H1 (cell line): ENCODE measurements around the gene ZNFX1. TPM values are rescaled to one million over a fixed set of nuclear protein-coding genes. Genes with fewer than 3 reads are reported as not detected.

Source experiments
- CTCF ChIA-PET: fragments of 300-600 bp; sonication (Branson Sonifier 250); formaldehyde crosslinking; loops from one replicate; lab custom pipeline; 2021; ENCODE audit not compliant: partially characterized antibody; lab: Charles Lee
- POLR2A ChIA-PET: fragments of 300-600 bp; sonication (Branson Sonifier 250); formaldehyde crosslinking; loops from one replicate; lab custom pipeline; 2021; ENCODE audit warnings: inconsistent platforms; ENCODE audit not compliant: partially characterized antibody; lab: Charles Lee
- DNase-seq, 2 experiments: peaks; one replicate each; pipeline versions ENCODE4 v3.0.0 to v3.0.0-alpha.2; 2010 to 2022; ENCODE audit warnings: low spot score in 2 of 2, low read depth in 1 of 2, mixed read lengths in 1 of 2
- FAIRE-seq: peaks from 2 replicates; lab custom pipeline; 2011; peaks lifted over from hg19 to GRCh38; lab: Jason Lieb, UNC
- H2AFZ ChIP-seq: 2 replicates; pipeline ENCODE4 v1.8.1; 2012; ENCODE audit warnings: low read length, inconsistent platforms
- H2AK5ac ChIP-seq: 2 replicates; pipeline ENCODE4 v1.6.1; 2013; ENCODE audit warnings: low read depth, low read length
- H2BK120ac ChIP-seq: replicated peaks from 2 replicates; pipeline ENCODE3; 2013; ENCODE audit warnings: low read depth, low read length, inconsistent platforms
- H2BK12ac ChIP-seq: 2 replicates; pipeline ENCODE4 v1.6.1; 2013; ENCODE audit warnings: low read depth, low read length
- H2BK15ac ChIP-seq: 2 replicates; pipeline ENCODE4 v1.6.1; 2013; ENCODE audit warnings: low read length
- H2BK20ac ChIP-seq: 2 replicates; pipeline ENCODE4 v1.6.1; 2013; ENCODE audit warnings: low read length
- H2BK5ac ChIP-seq: 2 replicates; pipeline ENCODE4 v1.6.1; 2013; ENCODE audit warnings: low read depth, low read length
- H3K14ac ChIP-seq: 2 replicates; pipeline ENCODE4 v1.6.1; 2013; ENCODE audit warnings: inconsistent platforms; ENCODE audit not compliant: insufficient read length
- H3K18ac ChIP-seq: 2 replicates; pipeline ENCODE4 v1.6.1; 2013; ENCODE audit warnings: low read length; ENCODE audit errors: extremely low read depth
- H3K23ac ChIP-seq: 2 replicates; pipeline ENCODE4 v1.6.1; 2013; ENCODE audit warnings: inconsistent platforms; ENCODE audit not compliant: insufficient read length
- H3K23me2 ChIP-seq: 2 replicates; pipeline ENCODE4 v1.6.1; 2013; ENCODE audit warnings: low read depth, low read length
- H3K27ac ChIP-seq: 2 replicates; pipeline ENCODE4 v1.6.1; 2011; ENCODE audit warnings: low read depth, low read length, inconsistent platforms
- H3K27me3 ChIP-seq, 4 experiments: replicated peaks in 1 of 4; 1 replicate in 1 of 4; 2 replicates in 3 of 4; pipeline versions ENCODE4 v1.6.1 to v1.8.1; 2011 to 2013; ENCODE audit warnings: low read length in 3 of 4, mild to moderate bottlenecking in 3 of 4, inconsistent platforms in 2 of 4, mixed read lengths in 2 of 4, moderate library complexity in 1 of 4; ENCODE audit not compliant: control insufficient read depth in 3 of 4, insufficient read depth in 3 of 4; ENCODE audit errors: extremely low read depth in 1 of 4
- H3K36me3 ChIP-seq, 4 experiments: 2 replicates each; pipeline versions ENCODE4 v1.6.1 to v1.8.1; 2011 to 2013; ENCODE audit warnings: mild to moderate bottlenecking in 4 of 4, low read length in 3 of 4, moderate library complexity in 2 of 4, control low read depth in 1 of 4, inconsistent platforms in 1 of 4; ENCODE audit not compliant: insufficient read depth in 4 of 4, control insufficient read depth in 2 of 4
- H3K4ac ChIP-seq: replicated peaks from 2 replicates; pipeline ENCODE3; 2013; ENCODE audit warnings: low read length, low read depth, mixed read lengths, inconsistent platforms; ENCODE audit not compliant: insufficient read length
- H3K4me1 ChIP-seq, 4 experiments: replicated peaks in 1 of 4; 1 replicate in 1 of 4; 2 replicates in 3 of 4; pipeline versions ENCODE4 v1.6.1 to v1.8.1; 2011 to 2013; ENCODE audit warnings: low read length in 3 of 4, inconsistent platforms in 2 of 4, mixed read lengths in 1 of 4; ENCODE audit not compliant: insufficient read depth in 4 of 4, control insufficient read depth in 3 of 4
- H3K4me2 ChIP-seq, 2 experiments: 2 replicates each; pipeline versions ENCODE4 v1.6.1 to v1.8.1; 2011 to 2013; ENCODE audit warnings: low read depth in 2 of 2, low read length in 2 of 2, control low read depth in 1 of 2, inconsistent platforms in 1 of 2, mild to moderate bottlenecking in 1 of 2; ENCODE audit not compliant: insufficient read depth in 1 of 2
- H3K4me3 ChIP-seq, 4 experiments: fragments of 200-600, 300-600 bp in 1 of 4; sonication (generic), shearing (Covaris generic), sonication (Bioruptor Twin) in 1 of 4; 2 replicates each; pipeline versions ENCODE4 v1.5.1 to v1.8.1; 2011 to 2016; ENCODE audit warnings: low read length in 4 of 4, low read depth in 3 of 4, control low read depth in 2 of 4, inconsistent platforms in 2 of 4, mild to moderate bottlenecking in 2 of 4, mixed read lengths in 1 of 4, moderate library complexity in 1 of 4; ENCODE audit not compliant: insufficient read depth in 2 of 4; ENCODE audit errors: extremely low read depth in 1 of 4
- H3K56ac ChIP-seq: replicated peaks from 2 replicates; pipeline ENCODE3; 2013; ENCODE audit warnings: low read depth, mild to moderate bottlenecking, mixed read lengths, low read length, inconsistent platforms; ENCODE audit not compliant: insufficient read length
- H3K79me1 ChIP-seq: 2 replicates; pipeline ENCODE4 v1.6.1; 2013; ENCODE audit warnings: low read depth, low read length, control low read depth
- H3K79me2 ChIP-seq, 2 experiments: 2 replicates each; pipeline versions ENCODE4 v1.6.1 to v1.8.1; 2012 to 2013; ENCODE audit warnings: low read length in 2 of 2, mild to moderate bottlenecking in 2 of 2, inconsistent platforms in 1 of 2; ENCODE audit not compliant: insufficient read depth in 2 of 2, control insufficient read depth in 1 of 2
- H3K9ac ChIP-seq, 4 experiments: replicated peaks in 1 of 4; 1 replicate in 1 of 4; 2 replicates in 3 of 4; pipeline versions ENCODE4 v1.6.1 to v1.8.1; 2011 to 2013; ENCODE audit warnings: low read depth in 3 of 4, low read length in 3 of 4, control low read depth in 2 of 4, mild to moderate bottlenecking in 2 of 4, moderate library complexity in 2 of 4, inconsistent platforms in 1 of 4; ENCODE audit errors: extremely low read depth in 1 of 4
- H3K9me3 ChIP-seq, 2 experiments: 2 replicates each; pipeline versions ENCODE4 v1.6.1 to v1.8.1; 2012 to 2013; ENCODE audit warnings: mild to moderate bottlenecking in 2 of 2, moderate library complexity in 2 of 2, control low read depth in 1 of 2, inconsistent platforms in 1 of 2, low read depth in 1 of 2, low read length in 1 of 2, mixed read lengths in 1 of 2; ENCODE audit not compliant: insufficient read depth in 2 of 2
- H4K20me1 ChIP-seq, 2 experiments: replicated peaks in 1 of 2; 2 replicates each; pipeline versions ENCODE3 to v1.8.1; 2011 to 2013; ENCODE audit warnings: inconsistent platforms in 2 of 2, low read length in 2 of 2, mild to moderate bottlenecking in 1 of 2; ENCODE audit not compliant: insufficient read depth in 2 of 2, control insufficient read depth in 1 of 2
- H4K5ac ChIP-seq: 2 replicates; pipeline ENCODE4 v1.6.1; 2013; ENCODE audit warnings: low read length, low read depth, mixed read lengths, inconsistent platforms; ENCODE audit not compliant: insufficient read length
- H4K8ac ChIP-seq: 2 replicates; pipeline ENCODE4 v1.8.0; 2013; ENCODE audit warnings: mild to moderate bottlenecking, moderate library complexity, low read length, inconsistent platforms; ENCODE audit not compliant: insufficient read depth; ENCODE audit errors: extremely low read depth
- H4K91ac ChIP-seq: replicated peaks from 2 replicates; pipeline ENCODE3; 2013; ENCODE audit warnings: low read length, mixed read lengths, inconsistent platforms; ENCODE audit not compliant: insufficient read length
- MAX ChIP-seq: IDR thresholded peaks from 2 replicates; pipeline ENCODE4 v1.6.1; 2012; ENCODE audit warnings: inconsistent platforms
- POLR2A ChIP-seq, 2 experiments: IDR thresholded peaks; 1 replicate in 1 of 2; 2 replicates in 1 of 2; pipeline ENCODE4 v1.6.1; 2011; ENCODE audit warnings: low read depth in 2 of 2, low read length in 2 of 2, mild to moderate bottlenecking in 2 of 2; ENCODE audit errors: control extremely low read depth in 1 of 2
- POLR2AphosphoS5 ChIP-seq: IDR thresholded peaks from 2 replicates; pipeline ENCODE4 v1.6.1; 2011; ENCODE audit warnings: low read depth, low read length
- POU5F1 ChIP-seq: IDR thresholded peaks from 2 replicates; pipeline ENCODE4 v1.6.1; 2011; ENCODE audit warnings: low read depth, mild to moderate bottlenecking, low read length, moderate library complexity
- SAP30 ChIP-seq: fragments of 300-600 bp; sonication (generic); IDR thresholded peaks from 2 replicates; pipeline ENCODE4 v1.7.1; 2012; ENCODE audit warnings: low read length, moderate library complexity, mild to moderate bottlenecking, inconsistent platforms; ENCODE audit not compliant: insufficient read depth, insufficient replicate concordance
- TAF7 ChIP-seq: optimal IDR thresholded peaks from 2 replicates; pipeline ENCODE3; 2011; ENCODE audit warnings: low read depth, mild to moderate bottlenecking, inconsistent platforms, low read length, moderate library complexity, borderline replicate concordance
- WGBS, 2 experiments: shearing (Covaris generic) in 1 of 2; methylation state at CpG; one replicate each; pipeline versions ENCODE4 v1.1.6 to v1.1.7; 2013 to 2015; ENCODE audit warnings: low lambda C conversion rate in 2 of 2, mixed read lengths in 2 of 2, inconsistent platforms in 1 of 2, low coverage in 1 of 2, missing lambda C conversion rate in 1 of 2; ENCODE audit not compliant: insufficient replicate concordance in 2 of 2, insufficient coverage in 1 of 2, insufficient read length in 1 of 2; ENCODE audit errors: extremely low coverage in 1 of 2, missing lambda C conversion rate in 1 of 2; 5-methylcytosine and 5-hydroxymethylcytosine counted together
- polyA plus RNA-seq, 7 experiments: library from polyadenylated mRNA; depleted of rRNA in 3 of 7; stranded (reverse) in 5 of 7; unstranded in 2 of 7; fragments of >200 nt in 5 of 7; fragments of 200-250 nt in 2 of 7; gene quantifications; 1 replicate in 5 of 7; 2 replicates in 1 of 7; 4 replicates in 1 of 7; pipeline versions ENCODE4 v1.2.1 to v1.2.3, GENCODE V29; 2011 to 2013; ENCODE audit warnings: missing spikeins in 2 of 7, mixed read lengths in 2 of 7
- total RNA-seq: library from RNA; stranded (reverse); fragmentation: NEBNext Ultra II Directional; extraction: Animal tissue kit (Norgen Biotek cat#: 25700); gene quantifications from 2 replicates; pipeline ENCODE4 v1.2.1, GENCODE V29; 2021

The ZNFX1 gene
- total and polyA plus RNA-seq, 2 of the 8 experiments (the other 6 are each of a cell fraction or from before 2014, with no cell fraction given): 3.1 to 11.3 TPM

- Histone ChIP-seq H3K4me2 (peak overlapping the region; percentile 97), H3K23ac (no peak overlapping the region), H3K4ac (no peak overlapping the region), H3K79me1 (peaks cover 3% of the 10 kb centered on the region), H3K4me3 (peak overlapping the region; percentile 73 to 97 (median 92)), H3K23me2 (peaks cover 37% of the 10 kb centered on the region), H3K27ac (peak overlapping the region; percentile 51; the same call in 1 of the 2 replicates), H3K9me3 (no peaks in the 10 kb centered on the region), H2AFZ (no peak overlapping the region), H3K56ac (no peak overlapping the region), H4K20me1 (peaks cover 63 to 67% of the 10 kb centered on the region in 2 experiments), H4K8ac (no peak overlapping the region), H3K14ac (no peak overlapping the region), H4K91ac (no peak overlapping the region), H2BK12ac (no peak overlapping the region), H2BK20ac (no peak overlapping the region), H2BK5ac (no peak overlapping the region; the same call in 1 of the 2 replicates), H3K18ac (peak overlapping the region; percentile 39; the same call in 1 of the 2 replicates), H3K27me3 (peaks cover 0 to 1% (median 0%) of the 10 kb centered on the region in 4 experiments; a peak in 1 of 7 replicates), H3K36me3 (peaks cover 76 to 90% (median 86%) of the 10 kb centered on the region in 4 experiments), H2AK5ac (no peak overlapping the region), H3K79me2 (peaks cover 60 to 93% of the 10 kb centered on the region in 2 experiments), H2BK15ac (no peak overlapping the region), H3K9ac (peak overlapping the region; percentile 81 to 98 (median 94)), H3K4me1 (peaks cover 3 to 16% (median 10%) of the 10 kb centered on the region in 4 experiments; a peak in 6 of 7 replicates), H4K5ac (no peak overlapping the region), H2BK120ac (no peak overlapping the region)
- ChIA-PET CTCF (interaction anchor here (1.3 to 4.7 kb wide), 6 partner anchors 9 to 65 kb away, joined by 3 to 53 read pairs (median 8); no protein-coding TSS in a partner anchor), POLR2A (interaction anchor here (0.6 to 18.5 kb wide), 20 partner anchors 7 to 1588 kb away, joined by 3 to 1132 read pairs (median 4); no protein-coding TSS in a partner anchor)
- no peak for DNase-seq
- WGBS, 2 experiments: 22% methylated on average over 20 of the region's 20 CpGs; no CpG with 5 or more reads in 1 of the 2 experiments
- TF ChIP-seq POU5F1 (no peak), POLR2AphosphoS5 (peak; percentile 92), SAP30 (peak; percentile 28), POLR2A (IDR thresholded peaks at IDR 0.05; ENCODE audit: control extremely low read depth in 1 of 2, low read depth in 2 of 2, low read length in 2 of 2) (peak in 1 of 2 experiments; percentile 72; a peak in 2 of 3 replicates), MAX (peak; percentile 33; the same call in 1 of the 2 replicates), TAF7 (peak; percentile 12)
- no peak for FAIRE-seq
These were observed 4.8 kb upstream of the ZNFX1 start for GRCh38 chr20:49282584-49283171.
